Lower lobe of right lung (tissue), 2 donors: ENCODE data around the gene SORL1. TPM values are rescaled to one million over a fixed set of nuclear protein-coding genes. Genes with fewer than 3 reads are reported as not detected.

Source experiments
- ATAC-seq, 2 donors: fragments of 200-7000 bp; cut with Tn5 transposase; one replicate each; pipeline ENCODE4 v1.9.1; 2020 to 2022; ENCODE audit warnings: mild to moderate bottlenecking in 2 of 2, moderate library complexity in 2 of 2
- DNase-seq: peaks from one replicate; pipeline ENCODE4 v3.0.0-alpha.2; 2020
- H3K27ac ChIP-seq: fragments of 200-600 bp; one replicate; pipeline ENCODE4 v1.8.0; 2022
- H3K27me3 ChIP-seq: fragments of 200-600 bp; one replicate; pipeline ENCODE4 v1.8.0; 2022; ENCODE audit warnings: low read depth
- H3K36me3 ChIP-seq: fragments of 200-600 bp; one replicate; pipeline ENCODE4 v1.8.0; 2022; ENCODE audit warnings: mild to moderate bottlenecking
- H3K4me1 ChIP-seq: fragments of 200-600 bp; one replicate; pipeline ENCODE4 v1.8.0; 2022
- H3K4me3 ChIP-seq: fragments of 200-600 bp; one replicate; pipeline ENCODE4 v1.8.0; 2022; ENCODE audit warnings: mild to moderate bottlenecking
- H3K9me3 ChIP-seq: fragments of 200-600 bp; one replicate; pipeline ENCODE4 v1.8.0; 2022
- CTCF ChIP-seq: fragments of 200-600 bp; IDR thresholded peaks from one replicate; pipeline ENCODE4 v1.8.0; 2022; ENCODE audit warnings: antibody characterized with exemption, mild to moderate bottlenecking
- intact Hi-C: fragments of 100-400 bp; cut with DNase I; formaldehyde crosslinking; loops from one replicate; pipeline ENCODE4 v1.11.0; 2022
- total RNA-seq: library from RNA; stranded (reverse); fragmentation: NEBNext Ultra II Directional; extraction: Animal tissue kit (Norgen Biotek cat#: 25700); gene quantifications from one replicate; pipeline ENCODE4 v1.2.1, GENCODE V29; 2021
- donor health status: DM: no; HTN: yes; CAD: no; lungs with severe emphysema.

Gene SORL1
- total RNA-seq, 1 donor from 2014 or later, result 74.0 TPM

- peaks cover 9% of the 10 kb centered on the region for H3K4me1 ChIP-seq
- intact Hi-C loops, result loop anchor here (10.0 kb wide), 1 partner anchor 275 kb away; no protein-coding TSS in a partner anchor
- H3K27me3 ChIP-seq, result no peaks in the 10 kb centered on the region
- no peak for TF ChIP-seq CTCF
- ATAC-seq (peak in 1 of 2 donors; percentile 27), DNase-seq (no peak)
- no peaks in the 10 kb centered on the region for H3K9me3 ChIP-seq
- no peak overlapping the region for H3K27ac ChIP-seq
- H3K4me3 ChIP-seq, result no peak overlapping the region
- peaks cover 54% of the 10 kb centered on the region for H3K36me3 ChIP-seq
Measured at GRCh38 chr11:121589946-121590537, 137.9 kb downstream of the SORL1 start.

GRCh38 chr11:121590772-121591404, 138.8 kb downstream of the SORL1 start:
- H3K36me3 ChIP-seq, result peaks cover 60% of the 10 kb centered on the region
- DNase-seq (no peak), ATAC-seq (no peak)
- no peak overlapping the region for H3K4me3 ChIP-seq
- peaks cover 9% of the 10 kb centered on the region for H3K4me1 ChIP-seq
- H3K27me3 ChIP-seq, result no peaks in the 10 kb centered on the region
- no peak for TF ChIP-seq CTCF
- no peak overlapping the region for H3K27ac ChIP-seq
- intact Hi-C loops, result loop anchor here (10.0 kb wide), 1 partner anchor 276 kb away; no protein-coding TSS in a partner anchor
- H3K9me3 ChIP-seq, result no peaks in the 10 kb centered on the region

GRCh38 chr11:121591405-121592033, 139.4 kb downstream of the SORL1 start:
- ATAC-seq, result peak; percentile 79 to 81
- peaks cover 9% of the 10 kb centered on the region for H3K4me1 ChIP-seq
- H3K27me3 ChIP-seq, result no peaks in the 10 kb centered on the region
- H3K4me3 ChIP-seq, result no peak overlapping the region
- peaks cover 64% of the 10 kb centered on the region for H3K36me3 ChIP-seq
- no peaks in the 10 kb centered on the region for H3K9me3 ChIP-seq
- intact Hi-C loops, result loop anchor here (10.0 kb wide), 1 partner anchor 277 kb away; no protein-coding TSS in a partner anchor
- no peak overlapping the region for H3K27ac ChIP-seq
- no peak for DNase-seq
- peak; percentile 88 for TF ChIP-seq CTCF

- H3K4me3 ChIP-seq, result no peak overlapping the region
- no peak for DNase-seq
- intact Hi-C loops, result loop anchor here (10.0 kb wide), 1 partner anchor 278 kb away; no protein-coding TSS in a partner anchor
Measured at GRCh38 chr11:121592708-121593107, 140.6 kb downstream of the SORL1 start.

More at GRCh38 chr11:121592708-121593107, 140.6 kb downstream of the SORL1 start:
- H3K4me1 ChIP-seq, result peaks cover 9% of the 10 kb centered on the region
- no peaks in the 10 kb centered on the region for H3K27me3 ChIP-seq
- ATAC-seq, result no peak
- H3K27ac ChIP-seq, result no peak overlapping the region
- H3K36me3 ChIP-seq, result peaks cover 65% of the 10 kb centered on the region
- TF ChIP-seq CTCF, result no peak
- no peaks in the 10 kb centered on the region for H3K9me3 ChIP-seq
